Glutamatergic neuron (in vitro differentiated cells): ENCODE measurements around the gene CIB2. TPM values are rescaled to one million over a fixed set of nuclear protein-coding genes. Genes with fewer than 3 reads are reported as not detected.

Experiments
- DNase-seq: peaks from one replicate; pipeline ENCODE4 v3.0.0; 2022
- H3K27ac Mint-ChIP-seq: one replicate; pipeline ENCODE4 v1.8.0; 2020; ENCODE audit warnings: mild to moderate bottlenecking, mixed read lengths, inconsistent platforms; ENCODE audit not compliant: unreplicated experiment
- H3K27me3 Mint-ChIP-seq: one replicate; pipeline ENCODE4 v1.8.0; 2020; ENCODE audit warnings: mild to moderate bottlenecking, moderate library complexity, mixed read lengths, inconsistent platforms; ENCODE audit not compliant: unreplicated experiment
- H3K36me3 Mint-ChIP-seq: one replicate; pipeline ENCODE4 v1.8.0; 2020; ENCODE audit warnings: mild to moderate bottlenecking, mixed read lengths, inconsistent platforms; ENCODE audit not compliant: unreplicated experiment
- H3K4me1 Mint-ChIP-seq: one replicate; pipeline ENCODE4 v1.8.0; 2020; ENCODE audit warnings: mild to moderate bottlenecking, low read depth, mixed read lengths, inconsistent platforms; ENCODE audit not compliant: unreplicated experiment
- H3K4me3 Mint-ChIP-seq: one replicate; pipeline ENCODE4 v1.8.0; 2020; ENCODE audit warnings: mild to moderate bottlenecking, mixed read lengths, inconsistent platforms; ENCODE audit not compliant: unreplicated experiment
- H3K9me3 Mint-ChIP-seq: one replicate; pipeline ENCODE4 v1.8.0; 2020; ENCODE audit warnings: mild to moderate bottlenecking, moderate library complexity, mixed read lengths, inconsistent platforms; ENCODE audit not compliant: unreplicated experiment
- total RNA-seq: library from RNA; stranded (reverse); fragmentation: NEBNext Ultra II Directional; extraction: Animal tissue kit (Norgen Biotek cat#: 25700); gene quantifications from one replicate; pipeline ENCODE4 v1.2.1, GENCODE V29; 2021; ENCODE audit not compliant: unreplicated experiment
- TF ChIP-seq, protein P1 (sequence below): fragments of 200-600 bp; sonication (generic); IDR thresholded peaks from one replicate; pipeline ENCODE4 v1.5.0; 2021; ENCODE audit not compliant: partially characterized antibody, unreplicated experiment

The CIB2 gene
- total RNA-seq, 1 donor from 2014 or later = 131 TPM

DNA sequence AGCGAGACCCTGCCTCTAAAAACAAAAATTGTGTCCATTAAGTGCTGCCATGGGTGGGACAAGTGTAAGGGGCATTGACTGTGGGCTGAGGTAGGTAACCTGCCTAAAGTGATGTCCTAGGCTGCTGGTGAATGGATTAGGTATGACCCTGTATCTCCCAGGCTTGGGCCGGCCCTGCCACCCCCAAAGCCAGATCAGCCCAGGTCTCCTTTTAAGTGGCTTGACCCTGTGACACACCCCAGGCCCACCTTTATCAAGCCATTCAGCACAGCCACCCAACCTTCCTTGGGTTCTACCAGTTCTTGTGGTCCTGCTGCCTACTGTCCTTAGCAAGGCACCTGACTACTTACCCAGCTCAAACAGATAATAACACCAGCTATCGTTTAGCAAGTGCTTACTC lies 18.7 kb downstream of the CIB2 start:
- Mint-ChIP-seq H3K9me3 (peaks cover 2% of the 10 kb centered on the region), H3K27me3 (peaks cover 5% of the 10 kb centered on the region), H3K27ac (no peak overlapping the region), H3K36me3 (no peaks in the 10 kb centered on the region), H3K4me1 (peaks cover 8% of the 10 kb centered on the region), H3K4me3 (no peak overlapping the region)
- no peak for DNase-seq
- TF ChIP-seq, protein P1, sequence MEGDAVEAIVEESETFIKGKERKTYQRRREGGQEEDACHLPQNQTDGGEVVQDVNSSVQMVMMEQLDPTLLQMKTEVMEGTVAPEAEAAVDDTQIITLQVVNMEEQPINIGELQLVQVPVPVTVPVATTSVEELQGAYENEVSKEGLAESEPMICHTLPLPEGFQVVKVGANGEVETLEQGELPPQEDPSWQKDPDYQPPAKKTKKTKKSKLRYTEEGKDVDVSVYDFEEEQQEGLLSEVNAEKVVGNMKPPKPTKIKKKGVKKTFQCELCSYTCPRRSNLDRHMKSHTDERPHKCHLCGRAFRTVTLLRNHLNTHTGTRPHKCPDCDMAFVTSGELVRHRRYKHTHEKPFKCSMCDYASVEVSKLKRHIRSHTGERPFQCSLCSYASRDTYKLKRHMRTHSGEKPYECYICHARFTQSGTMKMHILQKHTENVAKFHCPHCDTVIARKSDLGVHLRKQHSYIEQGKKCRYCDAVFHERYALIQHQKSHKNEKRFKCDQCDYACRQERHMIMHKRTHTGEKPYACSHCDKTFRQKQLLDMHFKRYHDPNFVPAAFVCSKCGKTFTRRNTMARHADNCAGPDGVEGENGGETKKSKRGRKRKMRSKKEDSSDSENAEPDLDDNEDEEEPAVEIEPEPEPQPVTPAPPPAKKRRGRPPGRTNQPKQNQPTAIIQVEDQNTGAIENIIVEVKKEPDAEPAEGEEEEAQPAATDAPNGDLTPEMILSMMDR = no peak

- TF ChIP-seq, protein P1 = no peak
- Mint-ChIP-seq H3K27ac (no peak overlapping the region), H3K4me3 (no peak overlapping the region), H3K4me1 (peaks cover 4% of the 10 kb centered on the region), H3K27me3 (peaks cover 5% of the 10 kb centered on the region), H3K36me3 (no peaks in the 10 kb centered on the region), H3K9me3 (peaks cover 3% of the 10 kb centered on the region)
- DNase-seq = no peak
Observed at GRCh38 chr15:78111788-78112187, 19.5 kb downstream of the CIB2 start.

DNA sequence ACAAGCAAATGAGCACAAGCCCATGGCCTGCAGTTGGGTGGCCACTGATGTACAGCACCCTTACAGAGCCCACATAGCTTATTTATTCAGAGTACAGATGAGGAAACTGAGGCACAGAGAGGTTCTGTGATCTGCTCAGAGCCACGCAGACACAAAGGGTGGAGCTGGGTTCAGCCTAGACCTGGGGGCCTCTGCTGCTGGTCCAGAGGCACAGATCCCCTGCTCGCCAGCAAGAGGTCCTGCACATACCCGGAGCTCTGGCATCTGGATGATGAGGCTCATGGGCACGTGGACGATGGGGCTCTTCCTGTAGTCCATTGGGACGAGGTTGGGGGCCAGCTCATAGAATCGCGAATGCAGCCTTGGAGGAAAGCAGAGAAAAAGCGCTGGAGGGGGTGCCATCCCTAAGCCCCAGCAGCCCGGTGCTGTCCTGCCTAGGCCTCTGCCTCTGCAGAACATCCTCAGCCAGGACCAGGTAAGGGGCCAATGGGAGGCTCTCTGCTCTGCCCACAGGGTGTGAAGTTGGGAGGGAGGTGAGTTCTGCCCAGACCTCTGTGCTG lies 20.2 kb downstream of the CIB2 start:
- DNase-seq = no peak
- peaks cover 8% of the 10 kb centered on the region for H3K27me3 Mint-ChIP-seq
- H3K27ac Mint-ChIP-seq = no peak overlapping the region
- H3K36me3 Mint-ChIP-seq = no peaks in the 10 kb centered on the region
- H3K9me3 Mint-ChIP-seq = peaks cover 5% of the 10 kb centered on the region
- no peak overlapping the region for H3K4me3 Mint-ChIP-seq
- peaks cover 4% of the 10 kb centered on the region for H3K4me1 Mint-ChIP-seq
- TF ChIP-seq, protein P1 = no peak

- no peak overlapping the region for H3K4me3 Mint-ChIP-seq
Observed at GRCh38 chr15:78110096-78110495, 21.1 kb downstream of the CIB2 start.

GRCh38 chr15:78109156-78109555 lies 22.1 kb downstream of the CIB2 start:
- Mint-ChIP-seq H3K4me1 (peaks cover 8% of the 10 kb centered on the region), H3K4me3 (no peak overlapping the region), H3K36me3 (no peaks in the 10 kb centered on the region), H3K9me3 (peaks cover 5% of the 10 kb centered on the region), H3K27ac (no peak overlapping the region), H3K27me3 (peaks cover 8% of the 10 kb centered on the region)
- TF ChIP-seq, protein P1 = no peak
- no peak for DNase-seq

More at GRCh38 chr15:78110096-78110495, 21.1 kb downstream of the CIB2 start:
- TF ChIP-seq, protein P1 = no peak
- DNase-seq = no peak
- Mint-ChIP-seq H3K27me3 (peaks cover 8% of the 10 kb centered on the region), H3K36me3 (no peaks in the 10 kb centered on the region), H3K27ac (no peak overlapping the region), H3K9me3 (peaks cover 5% of the 10 kb centered on the region), H3K4me1 (peaks cover 4% of the 10 kb centered on the region)
